ENCODE results near the gene CYFIP2.

Gene CYFIP2

GRCh38 chr5:157372472-157372822 is 106.5 kb downstream of the CYFIP2 start:
- no peak for DNase-seq (ENCODE audit: insufficient read length, low spot score)
- FAIRE-seq = no peak
- TF ChIP-seq CTCF (IDR thresholded peaks at IDR 0.05; ENCODE audit: insufficient read depth, missing control alignments) = no peak

- DNase-seq (ENCODE audit: insufficient read length, low spot score) (no peak), FAIRE-seq (no peak)
Observed at GRCh38 chr5:157378509-157378908, 112.6 kb downstream of the CYFIP2 start.

GRCh38 chr5:157379983-157380382 is 114.1 kb downstream of the CYFIP2 start:
- DNase-seq (ENCODE audit: insufficient read length, low spot score) (no peak), FAIRE-seq (no peak)
- TF ChIP-seq CTCF (IDR thresholded peaks at IDR 0.05; ENCODE audit: insufficient read depth, missing control alignments) = no peak

More at GRCh38 chr5:157378509-157378908, 112.6 kb downstream of the CYFIP2 start:
- no peak for TF ChIP-seq CTCF (IDR thresholded peaks at IDR 0.05; ENCODE audit: insufficient read depth, missing control alignments)

- FAIRE-seq (no peak), DNase-seq (ENCODE audit: insufficient read length, low spot score) (no peak)
- TF ChIP-seq CTCF (IDR thresholded peaks at IDR 0.05; ENCODE audit: insufficient read depth, missing control alignments) = no peak
Observed at GRCh38 chr5:157381746-157382145, 115.8 kb downstream of the CYFIP2 start.

GRCh38 chr5:157382996-157383800 is 117.3 kb downstream of the CYFIP2 start:
- no peak for FAIRE-seq
- TF ChIP-seq CTCF (IDR thresholded peaks at IDR 0.05; ENCODE audit: insufficient read depth, missing control alignments) = no peak

GRCh38 chr5:157384971-157385709 is 119.2 kb downstream of the CYFIP2 start:
- no peak for TF ChIP-seq CTCF (IDR thresholded peaks at IDR 0.05; ENCODE audit: insufficient read depth, missing control alignments)
- DNase-seq (ENCODE audit: insufficient read length, low spot score) (no peak), FAIRE-seq (no peak)

More at GRCh38 chr5:157382996-157383800, 117.3 kb downstream of the CYFIP2 start:
- no peak for DNase-seq (ENCODE audit: insufficient read length, low spot score)

Data from D721Med (cell line).